Epithelial cell of esophagus (primary cell): ENCODE results near the gene OOSP2.
"Not testable (repeated sequence)": the region's sequence is repeated elsewhere in the genome, so short reads cannot be mapped to it uniquely, and the experiment has no call there.

ENCODE experiments used
- DNase-seq: peaks from one replicate; pipeline ENCODE4 v3.0.0; 2010; ENCODE audit warnings: low read depth
- H3K4me3 ChIP-seq: 2 replicates; pipeline ENCODE4 v1.5.1; 2011; ENCODE audit warnings: mild to moderate bottlenecking, low read length, control low read depth
- TF ChIP-seq, protein P1 (sequence below): IDR thresholded peaks from 2 replicates; pipeline ENCODE4 v1.5.1; 2011; ENCODE audit warnings: low read depth, mild to moderate bottlenecking, low read length, control low read depth, inconsistent platforms; ENCODE audit not compliant: insufficient read depth; ENCODE audit errors: missing control alignments

The OOSP2 gene

GRCh38 chr11:60016881-60017280, 23.3 kb upstream of the OOSP2 start, which contains the start of gene OOSP4B:
TSS of gene OOSP4B (plus strand) at chr11:60017181.
- TF ChIP-seq, protein P1, sequence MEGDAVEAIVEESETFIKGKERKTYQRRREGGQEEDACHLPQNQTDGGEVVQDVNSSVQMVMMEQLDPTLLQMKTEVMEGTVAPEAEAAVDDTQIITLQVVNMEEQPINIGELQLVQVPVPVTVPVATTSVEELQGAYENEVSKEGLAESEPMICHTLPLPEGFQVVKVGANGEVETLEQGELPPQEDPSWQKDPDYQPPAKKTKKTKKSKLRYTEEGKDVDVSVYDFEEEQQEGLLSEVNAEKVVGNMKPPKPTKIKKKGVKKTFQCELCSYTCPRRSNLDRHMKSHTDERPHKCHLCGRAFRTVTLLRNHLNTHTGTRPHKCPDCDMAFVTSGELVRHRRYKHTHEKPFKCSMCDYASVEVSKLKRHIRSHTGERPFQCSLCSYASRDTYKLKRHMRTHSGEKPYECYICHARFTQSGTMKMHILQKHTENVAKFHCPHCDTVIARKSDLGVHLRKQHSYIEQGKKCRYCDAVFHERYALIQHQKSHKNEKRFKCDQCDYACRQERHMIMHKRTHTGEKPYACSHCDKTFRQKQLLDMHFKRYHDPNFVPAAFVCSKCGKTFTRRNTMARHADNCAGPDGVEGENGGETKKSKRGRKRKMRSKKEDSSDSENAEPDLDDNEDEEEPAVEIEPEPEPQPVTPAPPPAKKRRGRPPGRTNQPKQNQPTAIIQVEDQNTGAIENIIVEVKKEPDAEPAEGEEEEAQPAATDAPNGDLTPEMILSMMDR: no peak
- no peak within 1 kb of the TSS for H3K4me3 ChIP-seq

DNA sequence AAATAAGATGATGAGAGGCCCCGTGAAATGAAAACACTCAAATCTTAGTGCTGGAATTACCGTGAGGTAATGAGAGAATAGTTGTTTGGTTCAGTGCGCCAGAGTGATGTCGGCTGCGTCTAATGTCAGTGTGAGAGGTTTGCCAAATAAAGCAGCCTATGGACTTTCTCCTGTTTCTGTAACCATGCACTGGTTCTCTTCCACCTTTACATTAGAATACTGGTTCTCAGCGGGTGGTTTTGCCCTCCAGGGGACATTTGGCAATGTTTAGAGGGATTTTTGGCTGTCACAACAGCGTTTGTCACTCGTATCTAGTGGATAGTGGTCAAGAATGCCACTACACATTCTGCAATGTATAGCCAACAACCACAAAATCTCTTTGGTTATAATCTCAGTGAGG, 22.2 kb upstream of the OOSP2 start:
- TF ChIP-seq, protein P1: no peak
- H3K4me3 ChIP-seq: no peak overlapping the region
- DNase-seq: no peak

More at GRCh38 chr11:60016881-60017280, 23.3 kb upstream of the OOSP2 start, which contains the start of gene OOSP4B:
- DNase-seq: no peak

DNA sequence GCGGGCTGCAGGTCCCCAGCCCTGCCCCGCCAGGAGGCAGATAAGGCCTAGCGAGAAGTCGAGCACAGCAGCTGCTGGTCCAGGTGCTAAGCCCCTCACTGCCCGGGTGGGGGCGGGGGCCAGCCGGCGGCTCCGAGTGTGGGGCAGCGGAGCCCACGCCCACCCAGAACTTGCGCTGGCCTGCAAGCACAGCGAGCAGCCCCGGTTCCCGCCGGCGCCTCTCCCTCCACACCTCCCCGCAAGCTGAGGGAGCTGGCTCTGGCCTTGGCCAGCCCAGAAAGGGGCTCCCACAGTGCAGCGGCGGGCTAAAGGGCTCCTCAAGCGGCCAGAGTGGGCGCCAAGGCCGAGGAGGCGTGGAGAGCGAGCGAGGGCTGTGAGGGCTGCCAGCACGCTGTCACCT, 19.8 kb upstream of the OOSP2 start:
- DNase-seq, H3K4me3 ChIP-seq: not testable (repeated sequence)

DNA sequence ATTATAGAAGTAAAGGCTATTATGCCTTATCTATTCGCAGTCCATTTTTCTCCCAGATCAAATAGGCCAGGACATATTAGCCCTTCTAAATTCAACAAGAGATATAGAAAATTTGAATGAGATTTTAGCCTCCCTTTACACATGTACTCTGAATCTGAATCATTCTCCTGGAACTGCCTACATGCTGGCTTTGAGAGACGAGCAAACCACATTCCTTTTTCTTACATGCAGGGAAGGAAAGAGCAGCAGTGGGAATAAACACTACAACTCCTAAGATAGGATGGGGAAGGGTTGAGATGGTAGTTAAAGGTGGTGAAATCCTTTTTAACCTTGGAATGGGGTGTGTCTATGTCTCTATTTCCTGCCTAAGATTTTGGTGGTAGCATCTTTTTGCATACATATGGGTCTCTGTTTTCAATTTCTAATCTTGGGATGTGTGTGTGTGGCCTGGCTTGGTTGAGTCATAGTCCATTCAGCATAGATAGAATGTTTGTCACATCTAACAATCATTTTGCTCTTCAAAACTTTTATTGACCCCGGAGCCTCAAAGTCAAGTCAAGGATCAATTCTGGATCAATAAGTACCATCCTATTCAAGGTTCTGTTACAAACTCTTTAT, 11.1 kb upstream of the OOSP2 start:
- DNase-seq: no peak
- TF ChIP-seq, protein P1: no peak
- H3K4me3 ChIP-seq: no peak overlapping the region

- H3K4me3 ChIP-seq: not testable (repeated sequence)
These were observed 10.2 kb downstream of the OOSP2 start for GRCh38 chr11:60050422-60050821.

DNA sequence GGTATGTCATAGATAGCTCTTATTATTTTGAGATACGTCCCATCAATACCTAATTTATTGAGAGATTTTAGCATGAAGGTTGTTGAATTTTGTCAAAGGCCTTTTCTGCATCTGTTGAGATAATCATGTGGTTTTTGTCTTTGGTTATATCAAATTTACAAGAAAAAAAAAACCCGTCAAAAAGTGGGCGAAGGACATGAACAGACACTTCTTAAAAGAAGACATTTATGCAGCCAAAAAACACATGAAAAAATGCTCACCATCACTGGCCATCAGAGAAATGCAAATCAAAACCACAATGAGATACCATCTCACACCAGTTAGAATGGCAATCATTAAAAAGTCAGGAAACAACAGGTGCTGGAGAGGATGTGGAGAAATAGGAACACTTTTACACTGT, 10.6 kb downstream of the OOSP2 start:
- not testable (repeated sequence) for DNase-seq, H3K4me3 ChIP-seq

More at GRCh38 chr11:60050422-60050821, 10.2 kb downstream of the OOSP2 start:
- not testable (repeated sequence) for DNase-seq

- H3K4me3 ChIP-seq: no peak within 1 kb of the TSS
- DNase-seq: no peak
- TF ChIP-seq, protein P1: no peak
These were observed 16.2 kb downstream of the OOSP2 start, which contains the start of gene MS4A3 for GRCh38 chr11:60056349-60056969. TSS of gene MS4A3 (plus strand) at chr11:60056665. CDS start at chr11:60061161, 4,496 bp downstream.

GRCh38 chr11:60059052-60059451, 18.8 kb downstream of the OOSP2 start:
- H3K4me3 ChIP-seq: no peak overlapping the region
- DNase-seq: peak; percentile 23
- TF ChIP-seq, protein P1: no peak
